ENCODE results near the gene BMP8B. TPM values are rescaled to one million over a fixed set of nuclear protein-coding genes. Genes with fewer than 3 reads are reported as not detected.

The BMP8B gene
- total RNA-seq, 1 donor from 2014 or later, result 0.33 TPM

DNA sequence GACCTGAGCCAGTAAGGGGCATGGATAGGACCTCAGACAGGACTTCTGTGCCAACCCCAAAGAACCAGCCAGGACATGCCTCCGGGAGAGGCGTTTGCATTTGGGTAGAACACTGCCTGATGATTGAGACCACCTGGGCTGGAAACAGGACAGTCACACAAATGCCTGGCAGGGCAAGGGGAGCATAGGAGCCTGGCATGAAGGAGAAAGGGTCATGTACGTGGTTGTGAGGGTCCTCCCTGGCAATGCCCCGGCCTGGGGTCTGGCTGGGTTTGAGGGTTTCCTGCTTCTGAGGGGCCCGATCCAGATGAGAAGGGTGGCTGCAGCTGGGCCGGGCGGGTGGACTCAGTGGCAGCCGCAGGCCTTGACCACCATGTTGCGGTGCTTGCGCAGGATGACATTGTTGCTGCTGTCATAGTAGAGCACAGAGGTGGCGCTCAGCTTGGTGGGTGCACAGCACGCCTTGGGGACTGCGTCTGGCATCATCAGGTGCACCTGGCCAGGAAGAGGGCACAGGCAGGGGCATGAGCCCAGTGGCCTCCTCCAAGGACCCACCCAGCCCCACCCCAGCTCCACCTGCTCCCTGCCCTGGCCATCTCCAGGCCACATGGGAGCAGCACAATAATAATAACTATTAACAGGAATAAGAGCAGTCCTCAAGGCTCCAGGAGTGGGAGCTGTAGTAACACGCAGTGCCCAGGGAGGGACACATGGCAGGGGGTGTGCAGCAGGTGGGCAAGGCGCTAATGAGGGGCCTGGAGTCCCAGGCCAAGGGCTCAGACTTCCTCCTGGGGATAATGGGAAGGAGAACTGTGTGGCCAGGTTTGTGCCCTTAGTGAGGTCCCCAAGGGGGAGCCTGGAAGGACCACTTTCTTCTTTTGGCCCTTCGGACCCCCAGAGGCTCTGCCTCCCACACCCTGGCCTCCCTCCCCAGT lies 28.3 kb downstream of the BMP8B start:
- H3K36me3 ChIP-seq, result peaks cover 47% of the 10 kb centered on the region
- intact Hi-C loops (cut with micrococcal nuclease), result no loop called here

GRCh38 chr1:39759436-39759726 lies 29.3 kb downstream of the BMP8B start:
- no peak for DNase-seq
- no peak for TF ChIP-seq CTCF (IDR thresholded peaks at IDR 0.05; ENCODE audit: borderline replicate concordance)
- peaks cover 57% of the 10 kb centered on the region for H3K36me3 ChIP-seq
- peaks cover 10% of the 10 kb centered on the region for H3K4me1 ChIP-seq
- no peak overlapping the region for H3K4me3 ChIP-seq
- intact Hi-C loops (cut with micrococcal nuclease), result no loop called here
- H3K9me3 ChIP-seq (replicated peaks), result no peaks in the 10 kb centered on the region
- no peak overlapping the region for H3K27ac ChIP-seq (replicated peaks)
- H3K27me3 ChIP-seq (ENCODE audit: low read depth), result no peaks in the 10 kb centered on the region

More for the DNA sequence above, 28.3 kb downstream of the BMP8B start:
- Histone ChIP-seq H3K27ac (replicated peaks) (no peak overlapping the region), H3K27me3 (ENCODE audit: low read depth) (no peaks in the 10 kb centered on the region), H3K9me3 (replicated peaks) (no peaks in the 10 kb centered on the region), H3K4me3 (no peak overlapping the region), H3K4me1 (peaks cover 1% of the 10 kb centered on the region)
- no peak for DNase-seq
- no peak for TF ChIP-seq CTCF (IDR thresholded peaks at IDR 0.05; ENCODE audit: borderline replicate concordance)

DNA sequence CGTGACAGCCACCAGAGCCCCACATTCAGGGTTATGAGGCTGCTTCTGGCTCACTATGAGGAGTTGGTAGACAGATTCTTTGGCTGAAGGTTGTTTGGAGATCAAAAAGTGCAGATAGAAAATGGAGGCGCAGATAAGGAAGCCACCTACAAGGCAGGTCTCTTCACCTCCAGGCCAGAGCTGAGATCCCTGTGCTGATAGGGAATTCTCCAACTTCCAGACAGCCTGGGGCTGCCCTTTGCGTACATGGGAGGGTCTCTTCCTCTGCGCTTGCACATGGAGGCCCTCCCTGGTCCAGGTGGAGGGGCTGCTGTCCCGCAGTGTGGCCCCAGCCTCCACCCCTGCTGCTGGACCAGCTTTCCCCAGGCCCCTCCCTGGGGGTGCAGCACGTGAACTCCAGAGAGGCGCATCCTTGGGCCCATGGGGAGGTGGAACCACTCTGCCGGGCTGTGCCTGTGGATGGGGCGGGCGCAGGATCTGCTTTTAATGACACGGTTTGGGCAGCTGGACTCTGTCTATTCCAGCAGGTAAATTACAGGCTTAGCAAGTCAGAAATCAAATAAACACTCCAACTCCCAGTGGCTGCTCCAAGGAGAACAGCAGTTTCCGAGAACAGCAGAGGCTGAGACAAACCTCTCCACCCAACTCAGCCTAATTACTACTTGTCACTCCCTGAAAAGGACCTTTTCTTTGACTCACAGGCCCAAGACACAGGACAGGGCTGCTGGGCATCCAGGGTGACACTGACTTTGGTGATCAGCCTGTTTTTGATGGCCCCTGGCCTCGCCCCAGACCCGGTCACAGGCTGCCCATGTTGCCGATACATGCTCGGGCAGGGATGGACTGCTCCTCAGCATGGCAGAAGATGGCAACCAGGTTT lies 29.9 kb downstream of the BMP8B start:
- H3K4me3 ChIP-seq, result no peak overlapping the region
- H3K27ac ChIP-seq (replicated peaks), result no peak overlapping the region
- no peak for TF ChIP-seq CTCF (IDR thresholded peaks at IDR 0.05; ENCODE audit: borderline replicate concordance)
- no peaks in the 10 kb centered on the region for H3K27me3 ChIP-seq (ENCODE audit: low read depth)
- H3K4me1 ChIP-seq, result peaks cover 10% of the 10 kb centered on the region
- no peak for DNase-seq
- H3K36me3 ChIP-seq, result peaks cover 63% of the 10 kb centered on the region
- intact Hi-C loops (cut with micrococcal nuclease), result no loop called here
- H3K9me3 ChIP-seq (replicated peaks), result no peaks in the 10 kb centered on the region

DNA sequence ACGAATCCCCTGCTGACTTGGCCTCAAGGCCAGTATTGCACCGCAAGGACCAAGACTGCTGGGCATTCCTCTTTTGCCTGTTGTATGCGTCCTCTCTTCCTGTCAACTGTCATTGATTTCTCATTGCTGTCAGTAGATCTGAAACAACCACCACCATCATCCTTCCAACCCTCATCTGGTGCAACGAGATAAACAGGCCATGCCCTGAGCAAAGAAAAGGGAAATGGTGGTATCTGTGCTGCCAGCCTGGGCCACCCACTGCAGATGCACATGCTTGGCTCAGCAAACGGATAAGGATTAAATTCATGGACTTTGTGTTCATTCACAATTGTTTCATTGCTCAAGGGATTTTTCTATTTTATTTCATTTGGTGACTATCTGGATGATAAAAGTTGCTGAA lies 31.2 kb downstream of the BMP8B start:
- Histone ChIP-seq H3K9me3 (replicated peaks) (no peaks in the 10 kb centered on the region), H3K4me1 (peaks cover 10% of the 10 kb centered on the region), H3K27ac (replicated peaks) (no peak overlapping the region), H3K27me3 (ENCODE audit: low read depth) (no peaks in the 10 kb centered on the region), H3K36me3 (peaks cover 74% of the 10 kb centered on the region), H3K4me3 (no peak overlapping the region)
- no peak for TF ChIP-seq CTCF (IDR thresholded peaks at IDR 0.05; ENCODE audit: borderline replicate concordance)
- intact Hi-C loops (cut with micrococcal nuclease), result no loop called here
- no peak for DNase-seq

DNA sequence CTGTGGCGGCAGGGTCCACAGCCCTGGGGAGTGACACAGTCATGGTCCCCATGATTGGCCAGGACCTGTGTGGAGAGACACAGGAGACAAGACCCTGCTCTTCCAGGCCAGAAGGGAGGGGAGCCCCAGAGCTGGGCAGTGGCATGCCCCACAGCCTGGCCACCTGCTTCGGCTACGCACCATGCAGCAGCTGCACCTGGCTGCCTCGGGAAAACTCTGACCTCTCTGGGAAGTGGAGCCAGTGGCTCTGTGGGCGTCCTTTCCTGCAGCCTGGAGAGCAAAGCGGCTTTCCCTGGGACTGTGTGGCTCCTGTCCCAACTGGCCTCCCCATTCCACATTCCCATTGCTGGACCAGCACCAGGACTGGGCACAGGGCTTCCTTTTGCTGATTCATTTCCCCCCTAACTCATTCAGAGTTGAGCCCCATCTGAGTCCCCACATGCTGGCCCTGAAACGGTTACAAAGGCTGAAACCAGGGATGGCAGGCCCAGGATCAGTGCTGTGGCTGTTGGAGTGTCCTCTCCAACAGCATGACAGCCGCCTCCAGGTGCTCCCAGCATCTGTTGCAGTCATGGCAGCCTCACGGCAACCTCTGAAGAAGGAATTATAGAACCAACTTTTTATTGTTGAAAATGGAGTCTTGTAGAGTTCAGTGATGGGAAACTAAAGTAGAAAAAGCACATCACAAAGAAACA lies 32.6 kb downstream of the BMP8B start:
- Histone ChIP-seq H3K4me3 (no peak overlapping the region), H3K36me3 (peaks cover 85% of the 10 kb centered on the region), H3K9me3 (replicated peaks) (no peaks in the 10 kb centered on the region), H3K27ac (replicated peaks) (no peak overlapping the region), H3K4me1 (peaks cover 10% of the 10 kb centered on the region), H3K27me3 (ENCODE audit: low read depth) (no peaks in the 10 kb centered on the region)
- DNase-seq, result no peak
- no peak for TF ChIP-seq CTCF (IDR thresholded peaks at IDR 0.05; ENCODE audit: borderline replicate concordance)
- intact Hi-C loops (cut with micrococcal nuclease), result no loop called here

All from left ventricle myocardium inferior (tissue), 1 donor.